SU-DHL-6 (cell line): ENCODE results near the gene RAC2.

Experiments used
- H2AFZ ChIP-seq: fragments of 200-600 bp; sonication (generic); 2 replicates; pipeline ENCODE4 v1.6.1; 2014; ENCODE audit warnings: low read depth, mild to moderate bottlenecking, moderate library complexity, mixed read lengths, antibody characterized with exemption, low read length; ENCODE audit not compliant: severe bottlenecking
- H3F3A ChIP-seq: fragments of 200-600 bp; shearing (Covaris generic); 2 replicates; pipeline ENCODE4 v1.6.0; 2016; ENCODE audit warnings: antibody characterized with exemption, mild to moderate bottlenecking; ENCODE audit not compliant: insufficient read depth
- H3K27ac ChIP-seq: fragments of 200-600 bp; sonication (generic); 2 replicates; pipeline ENCODE4 v1.5.1; 2016; ENCODE audit warnings: low read depth, mild to moderate bottlenecking, low read length, moderate library complexity, mixed read lengths
- H3K27me3 ChIP-seq: fragments of 200-600 bp; sonication (generic), shearing (Covaris generic); 2 replicates; pipeline ENCODE4 v1.6.0; 2014; ENCODE audit warnings: mild to moderate bottlenecking, low read length
- H3K36me3 ChIP-seq: fragments of 200-600 bp; sonication (generic); 2 replicates; pipeline ENCODE4 v1.6.1; 2014; ENCODE audit warnings: mild to moderate bottlenecking, low read length, mixed read lengths
- H3K4me2 ChIP-seq: fragments of 300-600, 200-600 bp; shearing (Covaris generic), sonication (generic); 2 replicates; pipeline ENCODE4 v1.6.0; 2014; ENCODE audit warnings: low read length, low read depth, mild to moderate bottlenecking; ENCODE audit not compliant: poor library complexity, severe bottlenecking
- H3K4me3 ChIP-seq: fragments of 200-600 bp; sonication (generic); 2 replicates; pipeline ENCODE4 v1.5.1; 2014; ENCODE audit warnings: antibody characterized with exemption, low read length, mild to moderate bottlenecking, mixed read lengths; ENCODE audit not compliant: insufficient read depth, poor library complexity, severe bottlenecking
- H3K79me2 ChIP-seq: fragments of 200-600 bp; sonication (generic); 2 replicates; pipeline ENCODE4 v1.6.1; 2014; ENCODE audit warnings: mild to moderate bottlenecking, low read length, moderate library complexity; ENCODE audit not compliant: insufficient read depth
- H3K9ac ChIP-seq: fragments of 200-600 bp; sonication (generic); 2 replicates; pipeline ENCODE4 v1.7.0; 2014; ENCODE audit warnings: mild to moderate bottlenecking, low read length
- H3K9me2 ChIP-seq: fragments of 200-600 bp; sonication (generic); replicated peaks from 2 replicates; pipeline ENCODE4 v1.6.1; 2014; ENCODE audit warnings: low read length; ENCODE audit not compliant: insufficient read depth
- H3K9me3 ChIP-seq: fragments of 200-600 bp; sonication (generic); 2 replicates; pipeline ENCODE4 v1.6.1; 2014; ENCODE audit warnings: low read length, mixed read lengths; ENCODE audit not compliant: insufficient read depth
- H4K20me1 ChIP-seq: fragments of 200-600 bp; sonication (generic); 2 replicates; pipeline ENCODE4 v1.6.1; 2014; ENCODE audit warnings: low read depth, mild to moderate bottlenecking, antibody characterized with exemption, low read length, moderate library complexity, mixed read lengths
- EZH2phosphoT487 ChIP-seq: fragments of 200-600 bp; sonication (generic), shearing (Covaris generic); conservative IDR thresholded peaks from 2 replicates; pipeline ENCODE4 v1.6.1; 2018; ENCODE audit warnings: mild to moderate bottlenecking, antibody characterized with exemption, low read length, moderate library complexity, mixed read lengths
- TF ChIP-seq, protein P1 (sequence below): fragments of 200-600 bp; sonication (generic); IDR thresholded peaks from one replicate; pipeline ENCODE4 v1.5.1; 2017; ENCODE audit warnings: antibody characterized with exemption, mild to moderate bottlenecking, low read length, moderate library complexity; ENCODE audit not compliant: insufficient read depth, poor library complexity, severe bottlenecking

RAC2 gene

DNA sequence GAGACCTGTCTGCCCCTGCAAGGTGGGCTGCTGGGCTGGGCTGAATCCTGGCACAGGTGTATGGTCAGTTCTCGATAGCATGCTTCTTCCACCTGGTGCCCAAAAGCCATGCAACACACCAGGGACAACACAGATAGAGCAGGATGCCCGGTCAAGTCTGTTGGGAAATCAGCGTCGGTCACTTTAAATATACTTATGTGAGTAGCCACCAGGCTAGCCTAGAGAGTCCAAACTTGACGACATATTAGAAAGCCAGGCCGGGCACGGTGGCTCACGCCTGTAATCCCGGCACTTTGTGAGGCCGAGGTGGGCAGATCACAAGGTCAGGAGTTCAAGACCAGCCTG, 65.0 kb downstream of the RAC2 start:
- H3K27me3 ChIP-seq, result no peaks in the 10 kb centered on the region
- no peak overlapping the region for H3K27ac ChIP-seq
- H3K4me3 ChIP-seq, result no peak overlapping the region
- H3K4me2 ChIP-seq, result no peak overlapping the region
- no peaks in the 10 kb centered on the region for H3K79me2 ChIP-seq
- H3K36me3 ChIP-seq, result no peaks in the 10 kb centered on the region
- no peak overlapping the region for H3K9ac ChIP-seq
- H3K9me3 ChIP-seq, result no peaks in the 10 kb centered on the region
- no peak for TF ChIP-seq EZH2phosphoT487
- TF ChIP-seq, protein P1, sequence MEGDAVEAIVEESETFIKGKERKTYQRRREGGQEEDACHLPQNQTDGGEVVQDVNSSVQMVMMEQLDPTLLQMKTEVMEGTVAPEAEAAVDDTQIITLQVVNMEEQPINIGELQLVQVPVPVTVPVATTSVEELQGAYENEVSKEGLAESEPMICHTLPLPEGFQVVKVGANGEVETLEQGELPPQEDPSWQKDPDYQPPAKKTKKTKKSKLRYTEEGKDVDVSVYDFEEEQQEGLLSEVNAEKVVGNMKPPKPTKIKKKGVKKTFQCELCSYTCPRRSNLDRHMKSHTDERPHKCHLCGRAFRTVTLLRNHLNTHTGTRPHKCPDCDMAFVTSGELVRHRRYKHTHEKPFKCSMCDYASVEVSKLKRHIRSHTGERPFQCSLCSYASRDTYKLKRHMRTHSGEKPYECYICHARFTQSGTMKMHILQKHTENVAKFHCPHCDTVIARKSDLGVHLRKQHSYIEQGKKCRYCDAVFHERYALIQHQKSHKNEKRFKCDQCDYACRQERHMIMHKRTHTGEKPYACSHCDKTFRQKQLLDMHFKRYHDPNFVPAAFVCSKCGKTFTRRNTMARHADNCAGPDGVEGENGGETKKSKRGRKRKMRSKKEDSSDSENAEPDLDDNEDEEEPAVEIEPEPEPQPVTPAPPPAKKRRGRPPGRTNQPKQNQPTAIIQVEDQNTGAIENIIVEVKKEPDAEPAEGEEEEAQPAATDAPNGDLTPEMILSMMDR, result no peak
- H2AFZ ChIP-seq, result no peak overlapping the region
- H4K20me1 ChIP-seq, result no peaks in the 10 kb centered on the region
- H3F3A ChIP-seq, result no peaks in the 10 kb centered on the region
- H3K9me2 ChIP-seq, result no peaks in the 10 kb centered on the region

DNA sequence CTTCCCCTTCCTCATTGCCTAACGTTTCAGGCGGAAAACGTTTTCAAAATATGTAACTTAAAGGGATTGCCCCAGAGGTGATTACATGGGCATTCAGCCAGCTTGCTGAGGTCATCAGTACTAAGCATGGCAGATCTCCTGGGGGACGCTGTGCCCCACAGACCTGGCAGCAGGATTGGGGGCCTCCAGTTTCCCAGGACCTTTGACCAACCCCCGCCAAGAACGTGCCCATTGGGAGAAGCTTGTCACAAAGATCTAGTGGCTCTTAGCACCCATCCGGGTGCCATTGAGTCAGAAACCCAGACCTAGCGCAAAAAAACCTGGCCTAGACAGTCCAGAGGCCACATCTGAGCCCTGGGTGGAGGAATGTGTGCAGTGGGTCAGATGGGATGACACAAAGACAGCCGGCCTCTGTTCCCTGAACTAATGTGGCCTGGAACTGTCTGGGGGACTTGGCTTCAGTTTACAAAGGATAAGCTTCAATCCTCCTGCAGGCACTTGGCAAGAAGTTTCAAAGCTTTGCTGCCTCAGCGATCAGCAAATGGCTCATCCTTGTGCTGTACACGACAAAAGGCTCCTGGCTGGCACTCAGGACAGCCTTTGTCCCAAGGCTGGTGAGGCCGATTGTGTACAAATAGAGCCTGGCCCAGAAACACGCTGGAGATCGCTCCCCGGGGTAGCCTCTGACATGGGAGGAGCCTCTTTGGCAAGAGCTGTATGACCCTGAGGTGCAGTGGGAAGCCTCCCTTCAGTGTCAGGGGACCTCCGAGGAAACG, 65.5 kb downstream of the RAC2 start:
- H3K9me3 ChIP-seq, result no peaks in the 10 kb centered on the region
- H3K9ac ChIP-seq, result no peak overlapping the region
- no peaks in the 10 kb centered on the region for H3K27me3 ChIP-seq
- no peaks in the 10 kb centered on the region for H4K20me1 ChIP-seq
- no peak overlapping the region for H3K4me2 ChIP-seq
- no peak overlapping the region for H3K27ac ChIP-seq
- no peaks in the 10 kb centered on the region for H3K36me3 ChIP-seq
- TF ChIP-seq, protein P1, result no peak
- no peak for TF ChIP-seq EZH2phosphoT487
- no peaks in the 10 kb centered on the region for H3K9me2 ChIP-seq
- H3F3A ChIP-seq, result no peaks in the 10 kb centered on the region
- H2AFZ ChIP-seq, result no peak overlapping the region
- H3K79me2 ChIP-seq, result no peaks in the 10 kb centered on the region
- no peak overlapping the region for H3K4me3 ChIP-seq

DNA sequence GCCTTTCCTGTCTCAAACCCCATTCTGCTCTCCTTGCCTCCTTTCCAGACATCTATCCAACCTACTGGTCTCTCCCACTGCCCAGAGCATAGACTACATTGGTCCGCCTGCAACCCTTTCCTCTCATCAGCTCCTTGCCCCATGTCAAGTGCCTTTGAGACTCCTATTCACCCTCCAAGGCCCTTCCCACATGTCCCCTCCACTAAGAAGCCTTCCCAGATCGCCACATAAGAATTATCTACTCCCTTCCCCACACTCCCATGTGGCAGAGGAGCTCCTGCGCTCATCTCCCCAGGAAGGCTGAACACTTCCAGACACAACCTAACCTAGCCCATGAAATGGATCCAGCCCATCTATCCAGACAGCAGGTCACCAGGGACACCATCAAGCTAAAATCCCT, 66.3 kb downstream of the RAC2 start:
- H3K36me3 ChIP-seq, result no peaks in the 10 kb centered on the region
- no peak overlapping the region for H3K4me2 ChIP-seq
- no peaks in the 10 kb centered on the region for H3K9me3 ChIP-seq
- H3K79me2 ChIP-seq, result no peaks in the 10 kb centered on the region
- no peaks in the 10 kb centered on the region for H3K9me2 ChIP-seq
- no peaks in the 10 kb centered on the region for H3K27me3 ChIP-seq
- no peak overlapping the region for H3K9ac ChIP-seq
- TF ChIP-seq, protein P1, result no peak
- no peak for TF ChIP-seq EZH2phosphoT487
- H3F3A ChIP-seq, result no peaks in the 10 kb centered on the region
- H3K27ac ChIP-seq, result no peak overlapping the region
- no peaks in the 10 kb centered on the region for H4K20me1 ChIP-seq
- no peak overlapping the region for H2AFZ ChIP-seq
- H3K4me3 ChIP-seq, result no peak overlapping the region
